HepG2 (cell line): ENCODE measurements around the gene TCF20. TPM values are rescaled to one million over a fixed set of nuclear protein-coding genes. Genes with fewer than 3 reads are reported as not detected.

Experiments used
- ATAC-seq: fragments of 200-7000 bp; cut with Tn5 transposase; 3 replicates; pipeline ENCODE4 v1.9.1; 2020; ENCODE audit warnings: mild to moderate bottlenecking, moderate library complexity
- BruUV-seq: library from RNA; stranded (reverse); fragments of 400-500 nt; replicated peaks from 2 replicates; lab custom pipeline; 2021; lab: Mats Ljungman, UMichigan
- CTCF ChIA-PET: fragments of 300-600 bp; formaldehyde crosslinking; extraction: SDS; loops from one replicate; lab custom pipeline; 2021; ENCODE audit warnings: low total read pairs, inconsistent platforms, low intra/inter-chr PET ratio; lab: Yijun Ruan, JAX
- POLR2A ChIA-PET: fragments of 350-600 bp; sonication (Branson Sonifier 250); formaldehyde crosslinking; loops from one replicate; lab custom pipeline; 2020; ENCODE audit warnings: antibody characterized with exemption, inconsistent platforms; lab: Yijun Ruan, JAX
- DNase-seq: peaks from one replicate; pipeline ENCODE4 v3.0.0-alpha.2; 2015; ENCODE audit warnings: low spot score
- FAIRE-seq: peaks from 3 replicates; lab custom pipeline; 2011; peaks lifted over from hg19 to GRCh38; lab: Jason Lieb, UNC
- H2AFZ ChIP-seq: one replicate; pipeline ENCODE4 v1.6.1; 2011; ENCODE audit warnings: low read length, inconsistent platforms
- H3K27ac ChIP-seq: fragments of 300-600 bp; 3 replicates; pipeline ENCODE4 v1.8.0; 2011; ENCODE audit warnings: mixed run types, mild to moderate bottlenecking, mixed read lengths, low read length, inconsistent platforms; ENCODE audit not compliant: insufficient read depth; ENCODE audit errors: extremely low read length
- H3K27me3 ChIP-seq, 2 experiments: fragments of 200-600 bp in 1 of 2; 2 replicates in 1 of 2; 3 replicates in 1 of 2; pipeline versions ENCODE4 v1.6.0 to v1.8.0; 2011; ENCODE audit warnings: low read length in 2 of 2, mild to moderate bottlenecking in 2 of 2, moderate library complexity in 2 of 2, inconsistent platforms in 1 of 2; ENCODE audit not compliant: insufficient read depth in 2 of 2, control insufficient read depth in 1 of 2
- H3K36me3 ChIP-seq, 2 experiments: fragments of 200-600 bp in 1 of 2; replicated peaks in 1 of 2; 2 replicates in 1 of 2; 3 replicates in 1 of 2; pipeline versions ENCODE4 v1.5.1 to v1.8.0; 2011; ENCODE audit warnings: low read length in 2 of 2, inconsistent platforms in 1 of 2; ENCODE audit not compliant: insufficient read depth in 2 of 2, control insufficient read depth in 1 of 2
- H3K4me1 ChIP-seq: 2 replicates; pipeline ENCODE4 v1.5.1; 2012; ENCODE audit warnings: low read length, inconsistent platforms; ENCODE audit not compliant: insufficient read depth
- H3K4me2 ChIP-seq: 2 replicates; pipeline ENCODE4 v1.6.0; 2011; ENCODE audit warnings: low read depth, low read length, inconsistent platforms
- H3K4me3 ChIP-seq, 3 experiments: fragments of 200-600 bp in 1 of 3; sonication (generic), shearing (Covaris generic) in 1 of 3; replicated peaks in 1 of 3; 2 replicates each; pipeline ENCODE4 v1.5.1; 2011 to 2016; ENCODE audit warnings: low read length in 3 of 3, inconsistent platforms in 2 of 3, low read depth in 2 of 3, mild to moderate bottlenecking in 2 of 3, control low read depth in 1 of 3, mixed read lengths in 1 of 3; ENCODE audit not compliant: insufficient read depth in 1 of 3
- H3K79me2 ChIP-seq: one replicate; pipeline ENCODE4 v1.6.1; 2011; ENCODE audit warnings: low read length, inconsistent platforms; ENCODE audit not compliant: insufficient read depth
- H3K9ac ChIP-seq: 2 replicates; pipeline ENCODE4 v1.6.0; 2011; ENCODE audit warnings: mild to moderate bottlenecking, low read depth, low read length, inconsistent platforms; ENCODE audit not compliant: insufficient read depth
- H3K9me3 ChIP-seq: 2 replicates; pipeline ENCODE4 v1.5.1; 2012; ENCODE audit warnings: mild to moderate bottlenecking, low read length
- H4K20me1 ChIP-seq: 2 replicates; pipeline ENCODE4 v1.6.0; 2011; ENCODE audit warnings: inconsistent platforms, mild to moderate bottlenecking, low read length, moderate library complexity; ENCODE audit not compliant: insufficient read depth
- ATF1 ChIP-seq: IDR thresholded peaks from 2 replicates; pipeline ENCODE4 v1.6.1; 2016; ENCODE audit warnings: mild to moderate bottlenecking, control low read depth
- HMGXB3 ChIP-seq: sonication (generic); formaldehyde crosslinking; IDR thresholded peaks from 2 replicates; pipeline ENCODE4 v1.4.0; 2020; ENCODE audit warnings: missing genetic modification reagents, borderline replicate concordance
- MAFG ChIP-seq: sonication (generic); formaldehyde crosslinking; IDR thresholded peaks from 2 replicates; pipeline ENCODE4 v1.5.1; 2020; ENCODE audit warnings: mild to moderate bottlenecking, missing genetic modification reagents
- SIN3A ChIP-seq: IDR thresholded peaks from 2 replicates; pipeline ENCODE4 v1.6.1; 2011; ENCODE audit warnings: low read depth, mild to moderate bottlenecking, control low read depth, low read length, borderline replicate concordance
- ZFP37 ChIP-seq: sonication (generic); formaldehyde crosslinking; IDR thresholded peaks from 2 replicates; pipeline ENCODE4 v1.4.0; 2020; ENCODE audit warnings: missing genetic modification reagents, borderline replicate concordance
- ZNF354B ChIP-seq: sonication (generic); formaldehyde crosslinking; IDR thresholded peaks from 2 replicates; pipeline ENCODE4 v1.8.0; 2022; ENCODE audit warnings: mild to moderate bottlenecking, missing genetic modification reagents
- WGBS: methylation state at CpG from one replicate; pipeline ENCODE4 v1.1.6; 2017; ENCODE audit warnings: low lambda C conversion rate; 5-methylcytosine and 5-hydroxymethylcytosine counted together
- in situ Hi-C: cut with HindIII; loops from 2 replicates; pipeline ENCODE4 v1.10.0; 2017; ENCODE audit warnings: low pct_unique_long_range_greater_than_20kb; ENCODE audit not compliant: extremely low pct_ligation_motif_present
- intact Hi-C: fragments of 100-400 bp; cut with micrococcal nuclease; formaldehyde crosslinking; loops from one replicate; pipeline ENCODE4 v1.10.0; 2022; ENCODE audit not compliant: unreplicated experiment
- polyA plus RNA-seq, 8 experiments: library from polyadenylated mRNA; depleted of rRNA in 3 of 8; stranded (reverse) in 7 of 8; unstranded in 1 of 8; fragments of >200 nt; fragmentation: Illumina TruSeq in 4 of 8; extraction: Trizol in 4 of 8; gene quantifications; 2 replicates each; pipeline versions ENCODE4 v1.2.1 to v1.2.3, GENCODE V29; 2011 to 2016; ENCODE audit warnings: low read depth in 4 of 8, missing spikeins in 1 of 8, mixed read lengths in 1 of 8; ENCODE audit not compliant: insufficient read depth in 1 of 8
- total RNA-seq, 5 experiments: library from RNA; depleted of rRNA; stranded (reverse); fragments of >200 nt; fragmentation: Illumina TruSeq; extraction: Trizol; gene quantifications; 2 replicates each; pipeline ENCODE4 v1.2.3, GENCODE V29; 2016; ENCODE audit warnings: low read depth in 1 of 5

The TCF20 gene
- total and polyA plus RNA-seq, 2 of the 13 experiments (the other 11 are each of a cell fraction or from before 2014, with no cell fraction given) = 12.8 to 23.7 TPM

GRCh38 chr22:42227435-42227834 lies 43.0 kb downstream of the TCF20 start:
- no peak for FAIRE-seq
- in situ Hi-C loops (no loop called here), intact Hi-C loops (no loop called here)
- 95% methylated on average over 3 of the region's 3 CpGs for WGBS
- no peak overlapping the region for H3K9ac ChIP-seq
- H3K4me1 ChIP-seq = peaks cover 14% of the 10 kb centered on the region
- no peaks in the 10 kb centered on the region for H3K36me3 ChIP-seq
- peaks cover 70% of the 10 kb centered on the region for H3K79me2 ChIP-seq
- H3K9me3 ChIP-seq = no peaks in the 10 kb centered on the region
- no peak overlapping the region for H2AFZ ChIP-seq
- ChIA-PET CTCF (no interaction called here), POLR2A (no interaction called here)
- H3K4me2 ChIP-seq = no peak overlapping the region
- peaks cover 43% of the 10 kb centered on the region for H4K20me1 ChIP-seq
- H3K27me3 ChIP-seq = no peaks in the 10 kb centered on the region
- BruUV-seq = no TSS peak
- DNase-seq = no peak
- H3K4me3 ChIP-seq = no peak overlapping the region
- ATAC-seq = no peak
- no peak overlapping the region for H3K27ac ChIP-seq
- TF ChIP-seq ATF1 (no peak), ZFP37 (CRISPR knock-in tag) (no peak), MAFG (no peak), ZNF354B (CRISPR knock-in tag) (no peak), SIN3A (no peak), HMGXB3 (CRISPR knock-in tag) (no peak)
